HG03159 (cell line): ENCODE data around the gene TMEM221.
"Not testable (repeated sequence)": the region's sequence is repeated elsewhere in the genome, so short reads cannot be mapped to it uniquely, and the experiment has no call there.

ENCODE experiments used
- ATAC-seq: cut with Tn5 transposase; IDR thresholded peaks from one replicate; pipeline ENCODE4 v1.9.1; 2021; ENCODE audit warnings: mild to moderate bottlenecking, moderate library complexity; ENCODE audit not compliant: unreplicated experiment

TMEM221 gene

DNA sequence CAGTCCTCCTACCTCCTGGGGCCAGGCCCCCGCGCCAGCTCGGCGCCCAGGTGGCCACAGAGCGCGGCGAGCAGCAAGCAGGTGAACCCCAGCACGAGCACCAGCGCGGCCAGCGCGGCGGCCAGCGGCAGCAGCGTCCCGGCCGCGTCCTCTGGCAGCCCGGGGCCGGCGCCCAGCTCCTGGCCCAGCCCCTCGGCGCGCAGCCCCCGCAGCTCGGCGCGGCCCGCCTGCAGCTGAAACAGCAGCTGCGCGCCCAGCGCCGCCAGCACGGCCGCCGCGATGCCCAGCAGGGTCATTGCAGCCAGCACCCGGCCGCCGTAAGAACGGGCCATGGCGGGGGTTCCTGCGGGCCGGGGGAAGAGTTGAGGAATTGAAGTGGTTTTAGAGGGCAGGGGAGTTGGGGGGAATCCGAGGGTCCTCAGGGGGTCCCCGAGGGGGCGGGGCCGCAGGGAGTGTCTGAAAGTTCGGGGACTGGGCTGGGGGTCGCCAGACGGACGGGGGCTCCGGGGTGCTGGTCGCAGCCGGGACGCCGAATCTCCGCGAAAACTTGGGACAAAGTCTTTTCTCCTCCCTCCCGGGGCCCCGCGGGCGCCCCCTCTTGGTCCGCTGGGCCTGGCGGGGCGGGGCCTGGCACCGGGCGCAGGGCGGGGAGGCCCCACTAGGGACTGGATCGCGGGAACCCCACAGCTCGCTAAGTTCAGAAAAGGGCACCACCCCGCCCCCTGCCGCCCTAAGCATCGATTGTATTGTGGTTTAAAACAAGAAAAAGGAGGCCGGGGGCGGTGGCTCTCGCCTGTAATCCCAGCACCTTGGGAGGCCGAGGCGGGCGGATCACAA lies at the start of gene TMEM221:
Gene TMEM221, minus strand, starts transcription at position 538 of the 837 bp plus-strand sequence. Its CDS starts 206 bp downstream, at position 332.
- no peak for ATAC-seq

DNA sequence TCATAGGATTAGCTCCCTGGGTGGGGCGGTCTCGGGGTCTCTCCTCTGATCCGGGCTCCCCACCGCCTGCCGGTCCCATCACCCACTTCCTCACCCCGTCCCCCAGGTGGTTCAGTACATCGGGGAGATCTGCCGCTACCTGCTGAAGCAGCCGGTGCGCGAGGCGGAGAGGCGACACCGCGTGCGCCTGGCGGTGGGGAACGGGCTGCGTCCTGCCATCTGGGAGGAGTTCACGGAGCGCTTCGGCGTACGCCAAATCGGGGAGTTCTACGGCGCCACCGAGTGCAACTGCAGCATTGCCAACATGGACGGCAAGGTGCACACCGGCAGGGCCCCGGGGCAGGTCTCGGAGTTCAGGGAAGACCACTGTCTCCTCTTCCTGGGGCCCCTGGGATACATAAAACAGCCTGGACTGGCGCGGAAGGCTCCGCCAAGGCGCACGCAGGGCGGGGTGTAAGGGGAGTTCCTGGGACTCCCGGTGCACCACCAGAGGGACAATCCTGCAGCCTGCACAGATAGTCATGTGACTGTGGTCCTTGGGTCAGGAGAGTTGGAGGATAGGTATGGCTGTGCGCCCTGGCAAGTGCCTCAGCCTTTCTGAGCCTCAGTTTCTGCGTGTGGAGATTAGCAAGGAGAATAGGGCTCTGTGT lies 48.8 kb upstream of the TMEM221 start:
- ATAC-seq = no peak

DNA sequence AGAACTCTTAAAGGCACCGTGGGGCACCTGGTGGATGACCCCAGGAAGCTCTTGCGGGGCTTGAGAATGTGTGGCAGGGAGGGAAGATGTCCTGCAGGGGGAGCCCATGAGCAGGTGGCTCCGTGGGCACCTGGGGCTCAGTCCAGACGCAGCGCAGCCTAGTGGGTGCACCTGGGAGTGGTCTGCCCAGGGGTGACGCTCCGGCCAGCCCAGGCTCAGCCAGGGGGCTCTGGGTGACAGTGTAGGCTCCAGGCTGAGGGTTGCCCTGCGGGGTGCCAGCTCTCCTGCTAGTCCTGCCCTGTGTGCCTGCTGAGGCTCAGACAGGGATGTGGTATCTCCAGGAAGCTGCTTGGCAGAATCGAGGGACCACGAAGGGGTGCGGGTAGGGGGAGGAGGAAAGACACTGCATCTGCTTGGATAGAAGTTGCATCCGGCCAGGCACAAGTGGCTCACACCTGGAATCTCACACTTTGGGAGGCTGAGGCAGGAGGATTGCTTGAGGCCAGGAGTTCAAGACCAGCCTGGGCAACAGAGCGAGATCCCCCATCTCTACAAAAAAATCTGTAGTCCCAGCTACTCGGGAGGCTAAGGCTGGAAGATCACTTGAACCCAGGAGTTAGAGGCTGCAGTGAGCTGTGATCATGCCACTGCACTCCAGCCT lies 48.0 kb upstream of the TMEM221 start:
- ATAC-seq = peak; percentile 68

GRCh38 chr19:17495639-17496296 lies 47.3 kb upstream of the TMEM221 start:
- no peak for ATAC-seq

- no peak for ATAC-seq
Measured at GRCh38 chr19:17491287-17491686, 42.8 kb upstream of the TMEM221 start.

DNA sequence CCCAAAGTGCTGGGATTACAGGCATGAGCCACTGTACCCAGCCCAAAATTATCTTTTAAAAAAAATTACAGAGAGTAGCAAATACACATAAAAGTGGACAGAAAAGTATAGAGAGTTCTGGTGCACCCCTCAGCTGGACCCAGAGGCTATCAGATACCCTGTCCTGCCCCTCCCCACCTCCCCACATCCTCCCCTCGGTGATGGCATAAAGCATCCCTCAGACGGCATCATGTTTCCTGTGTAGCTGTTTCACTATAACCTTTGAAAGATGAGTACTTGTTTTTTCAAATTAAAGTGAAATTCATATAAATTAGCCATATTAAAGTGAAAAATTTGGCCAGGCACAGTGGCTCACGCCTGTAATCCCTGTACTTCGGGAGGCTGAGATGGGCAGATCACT lies 41.9 kb upstream of the TMEM221 start:
- no peak for ATAC-seq

GRCh38 chr19:17489392-17490030 lies 41.0 kb upstream of the TMEM221 start:
- no peak for ATAC-seq

DNA sequence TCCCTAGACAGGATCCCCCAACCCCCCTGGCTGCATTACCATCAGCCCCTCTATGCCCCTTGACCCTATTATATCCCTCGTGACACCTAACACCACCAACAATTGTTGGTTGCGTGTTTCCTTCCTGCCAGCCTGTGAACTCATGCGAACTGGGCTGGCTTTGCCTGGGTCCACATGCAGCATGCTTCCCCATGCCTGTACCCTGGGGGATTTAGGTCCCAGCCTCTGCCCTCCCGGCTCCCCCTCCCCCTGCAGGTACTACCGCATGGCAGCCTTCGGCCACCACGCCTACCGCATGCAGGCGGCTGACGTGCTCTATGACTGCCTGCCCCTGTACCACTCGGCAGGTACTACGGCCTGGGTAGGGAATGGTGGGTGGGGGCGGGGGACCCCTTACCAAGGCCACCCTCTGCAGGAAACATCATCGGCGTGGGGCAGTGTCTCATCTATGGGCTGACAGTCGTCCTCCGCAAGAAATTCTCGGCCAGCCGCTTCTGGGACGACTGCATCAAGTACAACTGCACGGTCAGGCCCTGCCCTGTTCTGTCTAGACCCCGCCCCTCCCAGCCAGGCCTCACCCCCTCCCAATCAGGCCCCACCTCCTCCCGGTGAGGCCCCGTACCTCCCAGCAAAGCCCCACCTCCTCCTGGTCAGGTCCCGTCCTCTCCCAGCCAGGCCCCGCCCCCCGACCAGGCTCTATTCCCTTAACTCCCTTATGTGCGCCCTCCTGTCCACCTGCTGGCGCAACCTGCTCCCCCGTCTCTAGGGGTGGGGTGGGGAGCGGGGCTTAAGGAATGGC lies 40.3 kb upstream of the TMEM221 start:
- ATAC-seq = no peak

GRCh38 chr19:17487284-17488121 lies 39.0 kb upstream of the TMEM221 start:
- no peak for ATAC-seq

DNA sequence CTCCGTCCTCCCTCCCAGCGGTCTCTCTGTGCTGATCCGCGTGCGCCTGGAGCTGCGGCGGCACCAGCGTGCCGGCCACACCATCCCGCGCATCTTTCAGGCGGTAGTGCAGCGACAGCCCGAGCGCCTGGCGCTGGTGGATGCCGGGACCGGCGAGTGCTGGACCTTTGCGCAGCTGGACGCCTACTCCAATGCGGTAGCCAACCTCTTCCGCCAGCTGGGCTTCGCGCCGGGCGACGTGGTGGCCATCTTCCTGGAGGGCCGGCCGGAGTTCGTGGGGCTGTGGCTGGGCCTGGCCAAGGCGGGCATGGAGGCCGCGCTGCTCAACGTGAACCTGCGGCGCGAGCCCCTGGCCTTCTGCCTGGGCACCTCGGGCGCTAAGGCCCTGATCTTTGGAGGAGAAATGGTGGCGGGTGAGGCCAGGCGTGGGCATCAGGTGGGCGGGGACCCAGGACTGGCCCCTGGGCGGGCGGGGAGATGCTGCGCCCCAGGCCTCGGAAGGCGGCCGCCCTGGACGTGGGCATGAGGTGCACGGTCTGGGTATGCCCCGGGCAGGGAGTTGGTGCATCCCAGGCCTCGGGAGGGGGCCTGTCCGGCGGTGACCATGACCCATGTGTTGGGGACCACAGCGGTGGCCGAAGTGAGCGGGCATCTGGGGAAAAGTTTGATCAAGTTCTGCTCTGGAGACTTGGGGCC lies 38.2 kb upstream of the TMEM221 start:
- no peak for ATAC-seq

GRCh38 chr19:17484520-17485185 lies 36.2 kb upstream of the TMEM221 start:
- no peak for ATAC-seq

GRCh38 chr19:17483605-17484002 lies 35.1 kb upstream of the TMEM221 start:
- ATAC-seq = no peak

DNA sequence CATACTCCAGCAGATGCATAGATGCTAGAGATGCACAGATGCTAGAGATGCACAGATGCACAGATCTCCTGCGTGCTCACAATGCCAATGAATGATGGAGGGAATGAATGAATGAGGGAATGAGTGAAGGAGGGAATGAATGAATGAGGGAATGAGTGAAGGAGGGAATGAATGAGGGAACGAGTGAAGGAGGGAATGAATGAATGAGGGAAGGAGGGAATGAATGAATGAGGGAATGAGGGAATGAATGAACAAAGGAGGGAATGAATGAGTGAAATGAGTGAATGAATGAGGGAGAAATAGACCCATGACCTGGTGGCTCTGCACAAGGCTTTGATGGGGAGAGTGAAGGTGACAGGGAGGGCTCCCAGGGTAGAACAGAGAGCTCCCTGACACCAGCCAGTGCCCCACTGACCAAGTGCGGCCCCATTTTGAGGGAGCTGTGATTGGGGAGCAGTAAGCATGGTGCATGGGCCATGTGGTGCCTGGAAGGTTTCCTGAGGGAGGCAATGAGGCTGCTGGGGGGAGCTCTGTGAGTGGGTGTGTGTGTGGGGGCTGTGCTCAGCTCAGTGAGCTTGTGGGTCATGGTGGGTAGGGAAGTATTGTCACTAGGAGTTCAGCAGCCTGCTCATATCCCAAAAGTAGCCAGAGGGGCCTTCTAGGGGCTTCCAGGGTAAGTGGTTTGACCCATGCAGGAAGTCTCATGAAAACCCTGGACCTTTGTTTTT lies 34.6 kb upstream of the TMEM221 start:
- no peak for ATAC-seq

GRCh38 chr19:17481986-17482385 lies 33.5 kb upstream of the TMEM221 start:
- ATAC-seq = no peak

GRCh38 chr19:17479325-17479791 lies 30.9 kb upstream of the TMEM221 start:
- ATAC-seq = no peak

DNA sequence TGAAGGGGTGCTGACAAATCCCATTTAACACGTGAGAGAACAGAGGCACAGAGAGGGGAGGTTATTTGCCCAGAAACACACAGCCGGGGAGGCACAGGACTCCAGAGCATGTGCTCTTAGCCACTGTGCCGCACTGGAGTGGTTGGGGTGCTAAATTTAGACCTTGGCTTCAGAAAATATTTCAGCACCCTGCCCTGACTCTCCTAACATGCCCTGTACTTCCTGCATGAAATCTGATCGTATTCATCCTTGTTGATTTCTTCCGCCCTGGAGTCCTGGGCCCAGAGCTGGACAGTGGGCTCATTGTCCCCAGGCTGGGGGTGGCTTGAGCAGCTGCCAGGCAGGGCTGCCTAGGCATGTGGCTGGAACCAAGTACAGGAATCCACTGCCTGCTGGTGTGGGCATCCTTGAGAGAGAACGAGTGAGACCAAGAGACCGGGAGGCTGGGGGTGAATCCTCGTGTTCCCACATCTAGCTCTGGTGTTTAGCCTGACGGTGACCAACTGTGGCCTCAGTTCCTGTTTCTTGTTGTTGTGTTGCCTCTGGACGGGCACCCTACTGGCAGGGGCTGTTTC lies 27.2 kb upstream of the TMEM221 start:
- no peak for ATAC-seq

- ATAC-seq = not testable (repeated sequence)
Measured at GRCh38 chr19:17475011-17475540, 26.6 kb upstream of the TMEM221 start.
